Stomach (tissue), 4 donors: Measurements from ENCODE around the gene AGPAT2.

ENCODE experiments used
- EP300 ChIP-seq: sonication (generic); formaldehyde crosslinking; IDR thresholded peaks from one replicate; pipeline ENCODE4 v1.6.1; 2017; ENCODE audit warnings: antibody characterized with exemption
- POLR2A ChIP-seq, 4 donors: fragments of 450-650 bp; IDR thresholded peaks; one replicate each; pipeline ENCODE4 v1.6.1; 2016; ENCODE audit warnings: antibody characterized with exemption in 4 of 4, control low read depth in 2 of 4, mild to moderate bottlenecking in 1 of 4, moderate library complexity in 1 of 4
- POLR2AphosphoS5 ChIP-seq, 3 donors: sonication (generic); formaldehyde crosslinking; IDR thresholded peaks; one replicate each; pipeline ENCODE4 v1.6.1; 2016; ENCODE audit warnings: antibody characterized with exemption in 3 of 3
- TF ChIP-seq, protein P1 (sequence below), 7 experiments: fragments of 450-650 bp in 4 of 7; fragments of 200-600 bp in 3 of 7; sonication (generic) in 3 of 7; IDR thresholded peaks; one replicate each; pipeline ENCODE4 v1.5.1; 2016 to 2019; ENCODE audit warnings: antibody characterized with exemption in 7 of 7, control low read depth in 2 of 7, mild to moderate bottlenecking in 1 of 7

DNA sequence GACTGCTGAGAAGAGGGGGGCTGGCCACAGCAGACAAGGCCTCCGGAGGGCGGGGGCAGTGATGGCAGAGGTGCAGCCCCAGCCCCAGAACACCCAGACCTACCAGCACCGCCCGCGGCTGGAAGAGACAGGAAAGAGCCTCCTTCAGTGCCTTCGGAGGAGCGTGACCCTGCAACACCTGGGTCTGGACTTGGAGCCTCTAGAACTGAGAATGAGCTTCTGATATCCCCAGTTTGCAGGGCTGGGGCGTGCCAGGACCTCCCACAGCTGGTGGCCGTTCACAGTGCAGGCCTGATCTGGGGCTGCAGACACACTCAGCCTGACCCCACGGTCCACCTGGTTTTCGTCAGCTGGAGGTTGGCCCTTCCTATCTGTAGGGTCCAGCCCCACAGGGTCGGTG lies 46.4 kb upstream of the AGPAT2 start:
- TF ChIP-seq, protein P1, sequence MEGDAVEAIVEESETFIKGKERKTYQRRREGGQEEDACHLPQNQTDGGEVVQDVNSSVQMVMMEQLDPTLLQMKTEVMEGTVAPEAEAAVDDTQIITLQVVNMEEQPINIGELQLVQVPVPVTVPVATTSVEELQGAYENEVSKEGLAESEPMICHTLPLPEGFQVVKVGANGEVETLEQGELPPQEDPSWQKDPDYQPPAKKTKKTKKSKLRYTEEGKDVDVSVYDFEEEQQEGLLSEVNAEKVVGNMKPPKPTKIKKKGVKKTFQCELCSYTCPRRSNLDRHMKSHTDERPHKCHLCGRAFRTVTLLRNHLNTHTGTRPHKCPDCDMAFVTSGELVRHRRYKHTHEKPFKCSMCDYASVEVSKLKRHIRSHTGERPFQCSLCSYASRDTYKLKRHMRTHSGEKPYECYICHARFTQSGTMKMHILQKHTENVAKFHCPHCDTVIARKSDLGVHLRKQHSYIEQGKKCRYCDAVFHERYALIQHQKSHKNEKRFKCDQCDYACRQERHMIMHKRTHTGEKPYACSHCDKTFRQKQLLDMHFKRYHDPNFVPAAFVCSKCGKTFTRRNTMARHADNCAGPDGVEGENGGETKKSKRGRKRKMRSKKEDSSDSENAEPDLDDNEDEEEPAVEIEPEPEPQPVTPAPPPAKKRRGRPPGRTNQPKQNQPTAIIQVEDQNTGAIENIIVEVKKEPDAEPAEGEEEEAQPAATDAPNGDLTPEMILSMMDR (IDR thresholded peaks at IDR 0.05), result no peak
- TF ChIP-seq POLR2A (IDR thresholded peaks at IDR 0.05), result no peak
- TF ChIP-seq EP300, result no peak
- TF ChIP-seq POLR2AphosphoS5 (IDR thresholded peaks at IDR 0.05), result no peak
